Measurements from ENCODE around the gene FAM131A. TPM values are rescaled to one million over a fixed set of nuclear protein-coding genes. Genes with fewer than 3 reads are reported as not detected.

The FAM131A gene
- total RNA-seq, 5 donors from 2014 or later (not counting 1 experiment from before 2014, with no cell fraction given): 8.3 to 13.8 (median 11.9) TPM

DNA sequence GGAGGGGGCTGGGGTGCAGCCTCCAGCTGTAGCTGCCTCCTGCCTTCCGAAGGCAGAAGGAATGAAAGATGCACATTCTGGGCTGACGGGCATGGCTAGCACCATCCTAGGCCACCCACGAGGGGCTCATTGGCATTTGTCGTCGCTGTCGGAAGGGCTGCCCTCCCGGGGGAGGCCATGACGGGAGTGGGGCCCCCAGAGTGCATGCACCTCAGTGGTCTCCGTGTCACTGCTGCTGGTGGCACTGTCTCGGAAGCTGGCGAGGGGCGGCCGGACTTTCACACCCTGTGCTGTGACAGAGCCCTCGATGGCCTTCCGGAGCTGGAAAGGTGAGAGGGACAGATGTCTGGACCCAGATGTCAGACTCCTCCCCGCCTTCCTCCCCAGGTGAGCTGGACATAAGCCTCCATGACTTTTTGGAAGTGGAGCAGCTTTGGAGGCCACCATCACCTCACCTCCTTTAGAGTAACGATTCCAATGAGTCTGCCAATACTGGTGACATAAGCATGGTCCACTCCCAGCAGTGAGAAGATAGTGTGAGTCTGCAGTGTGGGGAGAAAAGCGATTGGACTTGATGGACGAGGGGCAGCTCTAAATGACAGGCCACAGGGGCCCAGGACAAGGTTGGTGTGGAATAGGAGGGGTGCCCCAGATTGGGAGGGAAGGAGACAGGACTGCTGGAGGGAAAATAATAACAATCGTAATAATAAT, 9.2 kb downstream of the FAM131A start:
- H3K27ac Mint-ChIP-seq: no peak overlapping the region
- no peak for ATAC-seq (replicated peaks in 1 of 4)
- no peaks in the 10 kb centered on the region for H3K27me3 ChIP-seq (replicated peaks in 1 of 2; ENCODE audit: control insufficient read depth in 2 of 2, extremely low read depth in 1 of 2, insufficient read depth in 2 of 2, low read length in 1 of 2)

DNA sequence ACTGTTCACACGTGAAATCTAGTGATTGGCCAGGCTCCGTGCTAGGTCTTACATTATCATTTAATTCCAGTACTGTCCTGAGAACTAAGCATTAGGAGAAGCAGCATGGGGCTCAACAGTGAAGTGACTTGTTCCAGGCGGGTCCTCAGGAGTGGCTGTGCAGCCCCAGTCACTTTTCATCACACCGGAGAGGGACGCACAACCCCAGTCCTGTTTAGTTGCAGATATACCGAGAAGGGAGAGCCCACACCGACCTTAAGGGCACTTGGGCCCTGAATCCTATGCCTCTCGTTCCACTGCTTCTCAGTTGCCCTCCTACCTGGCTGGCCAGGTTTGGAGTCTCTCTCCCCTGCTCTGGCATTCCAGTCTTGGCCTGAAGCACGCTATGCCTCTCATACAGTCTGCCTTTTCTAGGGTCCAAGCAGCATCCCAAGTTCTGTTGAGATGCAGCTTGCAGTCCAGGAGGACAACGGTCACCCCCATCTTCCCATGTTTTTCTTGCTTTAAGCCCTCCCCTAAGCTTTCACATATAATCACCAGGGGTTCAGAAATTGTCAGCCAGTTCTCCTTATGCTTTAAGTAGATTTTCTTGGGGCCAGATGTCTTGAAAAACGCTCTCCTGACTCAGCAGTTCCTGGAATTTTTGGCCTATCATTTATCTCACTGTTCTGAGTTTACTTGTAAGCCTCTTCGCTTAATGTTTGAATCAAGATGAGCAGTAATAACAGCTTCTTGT, 10.1 kb downstream of the FAM131A start:
- no peak overlapping the region for H3K4me3 Mint-ChIP-seq
- ChIA-PET POLR2A (no interaction called here), CTCF (interaction anchor here in 1 of 2 donors (0.8 kb wide), 1 partner anchor 1498 kb away, joined by 4 read pairs; no protein-coding TSS in a partner anchor)
- H3K27me3 Mint-ChIP-seq: no peaks in the 10 kb centered on the region
- no peaks in the 10 kb centered on the region for H3K4me1 ChIP-seq (ENCODE audit: control insufficient read depth in 1 of 2, extremely low read depth in 1 of 2, insufficient read depth in 2 of 2, low read length in 2 of 2)
- H3K9me3 Mint-ChIP-seq: no peaks in the 10 kb centered on the region
- no peak overlapping the region for H3K4me3 ChIP-seq (ENCODE audit: control insufficient read depth in 1 of 2, extremely low read depth in 1 of 2, low read length in 1 of 2)
- H3K36me3 Mint-ChIP-seq: peaks cover 7% of the 10 kb centered on the region
- ATAC-seq (replicated peaks in 1 of 4) (no peak), DNase-seq (no peak)
- peaks cover 0 to 7% of the 10 kb centered on the region in 2 donors for H3K36me3 ChIP-seq (ENCODE audit: control insufficient read depth in 2 of 2, extremely low read depth in 1 of 2, insufficient read depth in 1 of 2, low read length in 1 of 2)
- no peaks in the 10 kb centered on the region for H3K27me3 ChIP-seq (replicated peaks in 1 of 2; ENCODE audit: control insufficient read depth in 2 of 2, extremely low read depth in 1 of 2, insufficient read depth in 2 of 2, low read length in 1 of 2)
- 89% methylated on average over 10 of the region's 12 CpGs for whole genome bisulfite sequencing (ENCODE audit: insufficient coverage)
- no peak overlapping the region for H3K27ac ChIP-seq (ENCODE audit: low read length)
- no peak overlapping the region for H3K27ac Mint-ChIP-seq
- no peaks in the 10 kb centered on the region for H3K4me1 Mint-ChIP-seq
- no peaks in the 10 kb centered on the region for H3K9me3 ChIP-seq

More for the DNA sequence above, 9.2 kb downstream of the FAM131A start:
- H3K9me3 ChIP-seq: no peaks in the 10 kb centered on the region
- peaks cover 0 to 7% of the 10 kb centered on the region in 2 donors for H3K36me3 ChIP-seq (ENCODE audit: control insufficient read depth in 2 of 2, extremely low read depth in 1 of 2, insufficient read depth in 1 of 2, low read length in 1 of 2)
- CTCF ChIA-PET: no interaction called here
- H3K4me3 ChIP-seq (ENCODE audit: control insufficient read depth in 1 of 2, extremely low read depth in 1 of 2, low read length in 1 of 2): no peak overlapping the region
- H3K27ac ChIP-seq (ENCODE audit: low read length): no peak overlapping the region
- POLR2A ChIA-PET: no interaction called here
- no peaks in the 10 kb centered on the region for H3K4me1 Mint-ChIP-seq
- DNase-seq: no peak
- H3K9me3 Mint-ChIP-seq: no peaks in the 10 kb centered on the region
- WGBS (ENCODE audit: insufficient coverage): 92% methylated on average over 17 of the region's 20 CpGs
- H3K36me3 Mint-ChIP-seq: peaks cover 7% of the 10 kb centered on the region
- no peak overlapping the region for H3K4me3 Mint-ChIP-seq
- H3K4me1 ChIP-seq (ENCODE audit: control insufficient read depth in 1 of 2, extremely low read depth in 1 of 2, insufficient read depth in 2 of 2, low read length in 2 of 2): no peaks in the 10 kb centered on the region
- H3K27me3 Mint-ChIP-seq: no peaks in the 10 kb centered on the region

DNA sequence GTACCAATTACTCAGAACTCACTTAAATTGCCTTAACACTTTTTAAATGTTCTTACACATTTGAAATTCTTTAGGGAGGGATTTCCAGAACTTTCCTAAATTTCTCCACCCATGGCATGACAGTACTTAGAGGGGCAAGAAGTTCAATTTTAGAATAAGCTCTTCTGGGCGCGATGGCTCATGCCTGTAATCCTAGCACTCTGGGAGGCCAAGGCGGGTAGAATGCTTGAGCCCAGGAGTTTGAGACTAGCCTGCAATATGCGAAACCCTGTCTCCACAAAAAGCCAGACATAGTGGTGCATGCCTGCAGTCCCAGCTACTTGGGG, 10.6 kb downstream of the FAM131A start:
- POLR2A ChIA-PET: no interaction called here

GRCh38 chr3:184349563-184350470, 12.4 kb downstream of the FAM131A start:
- H3K4me3 ChIP-seq (ENCODE audit: control insufficient read depth in 1 of 2, extremely low read depth in 1 of 2, low read length in 1 of 2): no peak overlapping the region
- Mint-ChIP-seq H3K4me3 (no peak overlapping the region), H3K27ac (no peak overlapping the region), H3K27me3 (no peaks in the 10 kb centered on the region), H3K36me3 (no peaks in the 10 kb centered on the region), H3K4me1 (peaks cover 0 to 4% (median 0%) of the 10 kb centered on the region in 3 donors), H3K9me3 (no peaks in the 10 kb centered on the region)
- no peaks in the 10 kb centered on the region for H3K36me3 ChIP-seq (ENCODE audit: control insufficient read depth in 2 of 2, extremely low read depth in 1 of 2, insufficient read depth in 1 of 2, low read length in 1 of 2)
- no CpG with 5 or more reads among the region's 10 CpGs for WGBS (ENCODE audit: insufficient coverage)
- DNase-seq (no peak), ATAC-seq (replicated peaks in 1 of 4) (no peak)
- H3K9me3 ChIP-seq: no peaks in the 10 kb centered on the region
- peaks cover 0 to 3% of the 10 kb centered on the region in 2 experiments for H3K27me3 ChIP-seq (replicated peaks in 1 of 2; ENCODE audit: control insufficient read depth in 2 of 2, extremely low read depth in 1 of 2, insufficient read depth in 2 of 2, low read length in 1 of 2)
- no peak overlapping the region for H3K27ac ChIP-seq (ENCODE audit: low read length)
- ChIA-PET POLR2A (no interaction called here), CTCF (no interaction called here)
- H3K4me1 ChIP-seq (ENCODE audit: control insufficient read depth in 1 of 2, extremely low read depth in 1 of 2, insufficient read depth in 2 of 2, low read length in 2 of 2): peaks cover 0 to 10% of the 10 kb centered on the region in 2 experiments

More for the DNA sequence above, 10.6 kb downstream of the FAM131A start:
- H3K27ac Mint-ChIP-seq: no peak overlapping the region
- DNase-seq (no peak), ATAC-seq (replicated peaks in 1 of 4) (no peak)
- peaks cover 0 to 7% of the 10 kb centered on the region in 2 donors for H3K36me3 ChIP-seq (ENCODE audit: control insufficient read depth in 2 of 2, extremely low read depth in 1 of 2, insufficient read depth in 1 of 2, low read length in 1 of 2)
- H3K27me3 Mint-ChIP-seq: no peaks in the 10 kb centered on the region
- H3K4me3 ChIP-seq (ENCODE audit: control insufficient read depth in 1 of 2, extremely low read depth in 1 of 2, low read length in 1 of 2): no peak overlapping the region
- CTCF ChIA-PET: interaction anchor here in 1 of 2 donors (0.8 kb wide), 1 partner anchor 1499 kb away, joined by 4 read pairs; no protein-coding TSS in a partner anchor
- no peaks in the 10 kb centered on the region for H3K27me3 ChIP-seq (replicated peaks in 1 of 2; ENCODE audit: control insufficient read depth in 2 of 2, extremely low read depth in 1 of 2, insufficient read depth in 2 of 2, low read length in 1 of 2)
- WGBS (ENCODE audit: insufficient coverage): 94% methylated on average over 4 of the region's 4 CpGs
- no peak overlapping the region for H3K27ac ChIP-seq (ENCODE audit: low read length)
- no peaks in the 10 kb centered on the region for H3K4me1 ChIP-seq (ENCODE audit: control insufficient read depth in 1 of 2, extremely low read depth in 1 of 2, insufficient read depth in 2 of 2, low read length in 2 of 2)
- no peak overlapping the region for H3K4me3 Mint-ChIP-seq
- no peaks in the 10 kb centered on the region for H3K4me1 Mint-ChIP-seq
- no peaks in the 10 kb centered on the region for H3K9me3 Mint-ChIP-seq
- H3K36me3 Mint-ChIP-seq: peaks cover 3% of the 10 kb centered on the region
- no peaks in the 10 kb centered on the region for H3K9me3 ChIP-seq

DNA sequence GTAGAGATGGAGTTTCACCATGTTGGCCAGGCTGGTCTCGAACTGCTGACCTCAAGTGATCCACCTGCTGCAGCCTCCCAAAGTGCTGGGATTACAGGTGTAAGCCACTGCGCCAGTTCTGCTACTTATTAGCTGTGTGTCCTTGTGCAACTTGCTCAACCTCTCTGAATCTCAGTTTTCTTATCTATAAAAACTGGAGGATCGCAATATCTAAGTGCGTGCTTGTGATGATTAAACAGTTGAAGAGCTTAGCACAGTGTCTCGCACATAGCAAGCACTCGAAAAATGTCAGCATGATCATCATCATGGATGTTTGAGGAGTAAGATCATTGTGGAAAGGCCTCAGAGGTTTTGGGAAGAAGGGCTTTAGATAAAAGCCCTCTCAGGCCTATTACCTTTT, 13.2 kb downstream of the FAM131A start:
- Histone ChIP-seq H3K4me1 (ENCODE audit: control insufficient read depth in 1 of 2, extremely low read depth in 1 of 2, insufficient read depth in 2 of 2, low read length in 2 of 2) (peaks cover 0 to 10% of the 10 kb centered on the region in 2 experiments), H3K9me3 (no peaks in the 10 kb centered on the region), H3K36me3 (ENCODE audit: control insufficient read depth in 2 of 2, extremely low read depth in 1 of 2, insufficient read depth in 1 of 2, low read length in 1 of 2) (no peaks in the 10 kb centered on the region), H3K27ac (ENCODE audit: low read length) (no peak overlapping the region), H3K27me3 (replicated peaks in 1 of 2; ENCODE audit: control insufficient read depth in 2 of 2, extremely low read depth in 1 of 2, insufficient read depth in 2 of 2, low read length in 1 of 2) (peaks cover 0 to 3% of the 10 kb centered on the region in 2 experiments), H3K4me3 (ENCODE audit: control insufficient read depth in 1 of 2, extremely low read depth in 1 of 2, low read length in 1 of 2) (no peak overlapping the region)
- ATAC-seq (replicated peaks in 1 of 4) (no peak), DNase-seq (no peak)
- Mint-ChIP-seq H3K4me1 (peaks cover 0 to 4% (median 0%) of the 10 kb centered on the region in 3 donors), H3K27ac (no peak overlapping the region), H3K4me3 (no peak overlapping the region), H3K27me3 (no peaks in the 10 kb centered on the region), H3K36me3 (no peaks in the 10 kb centered on the region), H3K9me3 (no peaks in the 10 kb centered on the region)
- POLR2A ChIA-PET: no interaction called here
- CTCF ChIA-PET: interaction anchor here in 1 of 2 donors (1.1 kb wide), 1 partner anchor 21 kb away, joined by 4 read pairs; no protein-coding TSS in a partner anchor
- 100% methylated on average over 3 of the region's 6 CpGs for WGBS (ENCODE audit: insufficient coverage)

DNA sequence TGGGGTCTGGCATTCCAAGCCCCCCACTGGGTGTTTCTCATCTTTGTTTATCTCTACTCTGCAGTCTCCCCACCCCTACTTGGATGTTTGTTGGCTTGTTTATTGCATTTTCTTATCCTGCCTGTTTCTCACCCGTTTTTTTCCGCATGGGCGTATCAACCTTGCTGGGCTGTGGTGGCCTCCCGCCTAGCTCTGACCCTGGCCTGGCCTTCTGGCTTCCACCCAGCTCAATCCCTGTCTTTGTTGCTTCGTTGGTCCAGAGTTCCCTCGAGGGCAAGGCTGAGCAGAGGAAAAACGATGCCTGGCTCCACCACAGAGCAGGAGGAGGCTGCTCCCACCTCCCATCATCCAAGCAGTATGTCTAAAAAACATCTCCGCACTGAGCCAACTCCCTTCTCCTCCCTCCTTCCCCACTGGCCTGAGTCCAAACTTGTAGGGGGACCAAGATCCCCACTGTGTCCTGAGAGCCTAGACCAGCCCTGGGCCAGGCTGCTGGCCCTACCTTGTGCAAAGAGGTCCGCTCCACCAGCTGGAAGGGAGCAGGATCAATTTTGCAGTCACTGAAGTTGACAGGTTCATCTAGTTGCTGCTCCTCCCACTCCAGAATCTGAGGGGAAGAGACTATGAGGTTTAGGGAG, 14.2 kb downstream of the FAM131A start:
- no peaks in the 10 kb centered on the region for H3K9me3 Mint-ChIP-seq
- peaks cover 0 to 4% (median 0%) of the 10 kb centered on the region in 3 donors for H3K4me1 Mint-ChIP-seq
- no peak for DNase-seq
- no peaks in the 10 kb centered on the region for H3K36me3 Mint-ChIP-seq
- no peak overlapping the region for H3K4me3 Mint-ChIP-seq
- no peaks in the 10 kb centered on the region for H3K36me3 ChIP-seq (ENCODE audit: control insufficient read depth in 2 of 2, extremely low read depth in 1 of 2, insufficient read depth in 1 of 2, low read length in 1 of 2)
- H3K27ac ChIP-seq (ENCODE audit: low read length): no peak overlapping the region
- POLR2A ChIA-PET: no interaction called here
- H3K27ac Mint-ChIP-seq: no peak overlapping the region
- peaks cover 0 to 3% of the 10 kb centered on the region in 2 experiments for H3K27me3 ChIP-seq (replicated peaks in 1 of 2; ENCODE audit: control insufficient read depth in 2 of 2, extremely low read depth in 1 of 2, insufficient read depth in 2 of 2, low read length in 1 of 2)
- H3K4me1 ChIP-seq (ENCODE audit: control insufficient read depth in 1 of 2, extremely low read depth in 1 of 2, insufficient read depth in 2 of 2, low read length in 2 of 2): peaks cover 0 to 10% of the 10 kb centered on the region in 2 experiments
- no peaks in the 10 kb centered on the region for H3K27me3 Mint-ChIP-seq
- H3K9me3 ChIP-seq: no peaks in the 10 kb centered on the region
- CTCF ChIA-PET: interaction anchor here in 1 of 2 donors (1.1 kb wide), 1 partner anchor 20 kb away, joined by 4 read pairs; no protein-coding TSS in a partner anchor
- WGBS (ENCODE audit: insufficient coverage): 75% methylated on average over 7 of the region's 9 CpGs
- ATAC-seq (replicated peaks in 1 of 4): no peak
- no peak overlapping the region for H3K4me3 ChIP-seq (ENCODE audit: control insufficient read depth in 1 of 2, extremely low read depth in 1 of 2, low read length in 1 of 2)

All from T-cell (primary cell).